Measurements from ENCODE around the gene TUBGCP3. TPM values are rescaled to one million over a fixed set of nuclear protein-coding genes. Genes with fewer than 3 reads are reported as not detected.

TUBGCP3 gene
- total RNA-seq, 4 donors from 2014 or later, result 21.9 to 56.3 (median 29.3) TPM

DNA sequence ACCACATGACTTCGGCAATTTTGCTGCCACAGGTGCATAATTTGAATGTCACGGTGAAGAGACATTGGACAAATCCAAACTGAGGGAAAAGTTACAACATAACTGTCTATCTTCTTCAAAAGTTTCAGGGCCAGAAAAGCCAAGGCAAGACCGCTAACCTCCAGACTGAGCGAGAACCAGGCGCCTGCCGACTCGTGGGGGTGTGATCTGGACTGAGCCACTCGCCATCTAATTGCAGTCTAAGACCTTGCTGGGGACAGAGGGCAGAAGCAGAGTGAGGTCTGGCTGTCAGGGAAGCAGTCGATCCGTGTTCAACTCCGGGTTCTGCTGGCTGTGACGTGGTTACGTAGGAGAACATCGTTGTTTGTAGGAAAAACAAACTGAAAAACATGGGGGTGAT is 123.2 kb downstream of the TUBGCP3 start:
- 90 to 91% methylated on average over 14 of the region's 14 CpGs for WGBS, 2 donors

DNA sequence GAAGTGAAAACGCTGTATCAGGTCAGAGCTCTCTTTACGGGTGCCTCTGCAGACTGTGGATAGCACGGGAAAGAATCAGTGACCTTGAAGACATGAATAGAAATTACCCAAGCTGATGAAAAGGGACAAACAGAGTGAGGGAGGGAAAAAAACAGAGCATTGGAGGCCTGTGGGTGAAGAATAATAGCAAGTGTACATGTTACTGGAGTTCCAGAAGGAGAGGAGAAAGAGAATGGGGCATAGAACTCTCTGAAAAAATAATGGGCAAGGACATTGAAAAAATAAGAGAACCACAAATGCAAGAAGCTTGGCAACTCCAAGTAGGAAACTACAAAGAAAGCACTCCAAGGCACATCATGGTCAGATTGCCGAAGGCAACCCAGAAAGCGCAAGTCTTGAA is 125.5 kb downstream of the TUBGCP3 start:
- Histone ChIP-seq H3K27ac (no peak overlapping the region), H3K9me3 (peaks cover 0 to 39% (median 0%) of the 10 kb centered on the region in 4 donors), H3K27me3 (no peaks in the 10 kb centered on the region), H3K4me1 (no peaks in the 10 kb centered on the region), H3K4me3 (no peak overlapping the region), H3K36me3 (no peaks in the 10 kb centered on the region)
- 93 to 95% methylated on average over 5 of the region's 5 CpGs for WGBS, 2 donors
- DNase-seq (ENCODE audit: low spot score in 2 of 2), result no peak
- no peak for TF ChIP-seq POLR2A (IDR thresholded peaks at IDR 0.05)
- no peak for TF ChIP-seq EP300 (IDR thresholded peaks at IDR 0.05)
- no peak for TF ChIP-seq CTCF (IDR thresholded peaks at IDR 0.05)

More for the DNA sequence above, 123.2 kb downstream of the TUBGCP3 start:
- no peak overlapping the region for H3K27ac ChIP-seq
- TF ChIP-seq POLR2A (IDR thresholded peaks at IDR 0.05) (no peak), CTCF (IDR thresholded peaks at IDR 0.05) (no peak)
- no peak for DNase-seq (ENCODE audit: low spot score in 2 of 2)
- no peak overlapping the region for H3K4me3 ChIP-seq
- H3K27me3 ChIP-seq, result no peaks in the 10 kb centered on the region
- H3K4me1 ChIP-seq, result no peaks in the 10 kb centered on the region
- no peaks in the 10 kb centered on the region for H3K36me3 ChIP-seq
- H3K9me3 ChIP-seq, result peaks cover 0 to 41% (median 0%) of the 10 kb centered on the region in 4 donors

- Histone ChIP-seq H3K9me3 (peaks cover 0 to 38% (median 0%) of the 10 kb centered on the region in 4 donors), H3K4me3 (no peak overlapping the region), H3K4me1 (no peaks in the 10 kb centered on the region), H3K27me3 (no peaks in the 10 kb centered on the region), H3K36me3 (no peaks in the 10 kb centered on the region), H3K27ac (no peak overlapping the region)
- DNase-seq (ENCODE audit: low spot score in 2 of 2), result no peak
- 86 to 91% methylated on average over 11 to 13 of the region's 13 CpGs for WGBS, 2 donors
- no peak for TF ChIP-seq EP300 (IDR thresholded peaks at IDR 0.05)
- TF ChIP-seq POLR2A (IDR thresholded peaks at IDR 0.05), result no peak
- TF ChIP-seq CTCF (IDR thresholded peaks at IDR 0.05), result no peak
Measured at GRCh38 chr13:112457485-112457884, 130.5 kb downstream of the TUBGCP3 start.

DNA sequence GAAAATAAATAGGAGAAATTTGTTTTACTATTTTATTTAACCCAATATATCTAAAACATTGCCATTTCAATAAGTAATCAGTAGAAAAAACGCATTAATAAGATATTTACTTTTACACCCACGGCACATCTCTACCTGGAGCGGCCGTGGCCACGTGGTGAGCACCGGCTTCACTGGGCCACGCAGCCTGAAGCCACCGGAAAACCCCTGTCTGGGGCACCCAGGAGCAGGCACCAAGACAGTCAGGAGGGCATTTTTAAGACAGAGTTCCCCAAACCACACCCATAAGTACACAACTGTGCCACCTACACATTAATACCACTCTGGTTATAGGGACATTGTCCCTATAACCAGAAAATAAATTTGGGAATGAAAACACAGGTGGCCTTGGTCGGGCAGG is 130.9 kb downstream of the TUBGCP3 start:
- Histone ChIP-seq H3K9me3 (peaks cover 0 to 34% (median 0%) of the 10 kb centered on the region in 4 donors), H3K4me1 (no peaks in the 10 kb centered on the region), H3K27me3 (no peaks in the 10 kb centered on the region), H3K4me3 (no peak overlapping the region), H3K36me3 (no peaks in the 10 kb centered on the region), H3K27ac (no peak overlapping the region)
- WGBS, 2 donors, result 94 to 97% methylated on average over 9 of the region's 9 CpGs
- DNase-seq (ENCODE audit: low spot score in 2 of 2), result no peak
- no peak for TF ChIP-seq POLR2A (IDR thresholded peaks at IDR 0.05)

DNA sequence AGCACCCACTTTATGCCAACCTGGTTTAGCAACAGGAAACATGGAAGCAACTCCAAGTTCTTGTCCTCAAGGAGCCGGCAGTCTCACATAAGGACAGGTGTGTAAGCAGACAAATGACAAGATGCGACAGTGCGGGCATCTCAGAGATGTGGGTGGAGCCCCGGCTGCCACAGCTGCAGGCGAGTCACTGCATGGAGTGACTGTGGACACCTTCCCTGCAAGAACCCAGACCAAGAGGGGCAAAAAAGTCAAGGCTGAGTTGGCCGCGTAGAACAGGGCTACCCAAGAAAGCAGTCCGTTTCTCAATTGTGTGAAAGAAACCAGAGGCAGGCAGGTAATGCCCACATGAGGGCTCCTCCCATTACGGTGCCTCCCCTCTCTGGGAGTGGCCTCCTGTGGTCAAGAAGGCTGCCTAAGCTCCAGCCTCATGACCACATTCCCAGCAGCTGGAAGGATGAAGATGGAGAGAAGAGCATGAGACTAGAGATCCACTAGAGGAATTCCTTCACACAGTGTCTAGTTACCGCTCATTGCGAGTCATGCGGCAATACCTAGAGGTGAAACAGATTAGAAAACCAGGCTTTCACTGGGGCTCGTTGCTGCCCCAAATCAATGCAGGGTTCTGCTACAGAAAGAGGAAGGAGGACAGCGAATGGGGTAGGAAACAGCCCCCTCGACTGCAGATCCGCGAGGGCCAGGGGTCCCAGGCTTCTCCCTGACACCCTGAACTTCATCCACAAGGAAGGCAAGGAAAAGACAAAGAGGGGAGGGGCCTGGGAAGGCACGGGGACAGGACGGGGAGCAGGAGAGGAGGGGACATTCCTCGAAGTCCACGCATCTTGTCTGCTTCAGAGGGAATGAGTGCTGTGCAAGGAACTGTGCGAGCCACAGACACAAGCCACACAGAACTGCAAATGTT is 131.6 kb downstream of the TUBGCP3 start:
- Histone ChIP-seq H3K36me3 (no peaks in the 10 kb centered on the region), H3K4me3 (no peak overlapping the region), H3K9me3 (peaks cover 0 to 27% (median 0%) of the 10 kb centered on the region in 4 donors), H3K27ac (no peak overlapping the region), H3K27me3 (no peaks in the 10 kb centered on the region), H3K4me1 (no peaks in the 10 kb centered on the region)
- WGBS, 2 donors, result 81 to 83% methylated on average over 22 of the region's 22 CpGs
- TF ChIP-seq POLR2A (IDR thresholded peaks at IDR 0.05) (no peak), EP300 (IDR thresholded peaks at IDR 0.05) (no peak), CTCF (IDR thresholded peaks at IDR 0.05) (no peak)
- DNase-seq (ENCODE audit: low spot score in 2 of 2), result no peak

Measured in tibial nerve (tissue), 4 donors.